ENCODE data around the gene LIF.

DNA sequence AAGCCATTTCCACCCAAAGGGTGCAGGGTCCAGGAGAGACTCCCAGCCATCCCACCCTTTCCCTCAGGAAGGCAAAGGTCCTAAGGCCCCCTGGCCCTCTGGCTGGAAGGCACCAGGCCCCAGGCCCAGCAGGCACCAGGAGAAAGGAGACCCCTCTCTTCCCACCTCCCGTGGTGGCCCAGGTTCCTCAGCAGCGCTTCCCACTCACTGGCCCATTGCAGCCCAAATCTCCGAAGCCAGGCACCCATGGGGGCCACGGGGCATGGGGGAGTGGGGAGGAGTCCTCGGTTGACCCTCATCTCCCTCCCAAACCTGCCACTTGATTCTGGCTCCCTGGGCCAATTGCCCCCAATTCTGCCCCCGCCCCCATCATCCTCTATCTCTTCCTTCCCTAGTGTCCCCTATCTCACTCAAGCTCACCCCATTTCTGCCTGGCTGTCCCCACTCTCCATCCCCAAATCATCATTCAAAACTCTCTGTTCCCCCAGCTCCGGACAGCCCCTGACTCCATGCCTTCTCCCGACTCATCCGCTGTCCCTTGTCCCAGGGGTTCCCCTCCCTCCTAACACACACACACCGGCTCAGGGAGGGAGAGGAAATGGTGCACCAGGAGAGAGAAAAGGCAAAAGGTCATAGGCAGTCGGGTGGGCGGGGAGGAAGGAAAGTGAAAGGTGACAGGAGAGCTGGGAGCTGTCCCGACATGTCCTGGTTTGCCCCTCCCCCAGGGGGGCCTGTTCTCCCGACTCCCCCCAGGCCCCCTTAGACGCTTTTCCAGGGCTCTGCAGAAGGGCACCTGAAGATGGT, 1.2 kb downstream of the LIF start:
- no peak for TF ChIP-seq CTCF (IDR thresholded peaks at IDR 0.05)
- no peak for TF ChIP-seq POLR2AphosphoS5 (IDR thresholded peaks at IDR 0.05)
- no peak for TF ChIP-seq EP300 (IDR thresholded peaks at IDR 0.05)
